MG63 (cell line): Measurements from ENCODE around the gene ITLN1. TPM values are rescaled to one million over a fixed set of nuclear protein-coding genes. Genes with fewer than 3 reads are reported as not detected.

ENCODE experiments used
- total RNA-seq: library from RNA; depleted of rRNA; stranded (reverse); fragments of >200 nt; shearing (Covaris generic); gene quantifications from 2 replicates; pipeline ENCODE4 v1.2.3, GENCODE V29; 2014; ENCODE audit warnings: low replicate concordance; rRNA removed

ITLN1 gene
- total RNA-seq, 1 experiment from 2014 or later = not detected

Other genes with a start within 250 kb of the ITLN1 start
- gene SLAMF1, start 238.1 kb downstream of the ITLN1 start, total RNA-seq = not detected in 2 replicates
- not detected in 2 replicates for gene CD48, start 173.4 kb downstream of the ITLN1 start, total RNA-seq
- gene SLAMF7, start 145.9 kb downstream of the ITLN1 start, total RNA-seq = not detected in 2 replicates
- gene LY9, start 89.0 kb downstream of the ITLN1 start, total RNA-seq = not detected in 2 replicates
- not detected in 2 replicates for gene CD244, start 22.3 kb downstream of the ITLN1 start, total RNA-seq
- gene ITLN2, start 69.6 kb upstream of the ITLN1 start, total RNA-seq = not detected in 2 replicates
- 0.22 and 1.7 TPM in 2 replicates for gene F11R, start 136.0 kb upstream of the ITLN1 start, total RNA-seq
- gene TSTD1, start 153.8 kb upstream of the ITLN1 start, total RNA-seq = not detected in 2 replicates
- gene USF1, start 160.8 kb upstream of the ITLN1 start, total RNA-seq = 102 and 103 TPM in 2 replicates
- gene ARHGAP30, start 184.7 kb upstream of the ITLN1 start, total RNA-seq = not detected in 2 replicates
- gene NECTIN4, start 204.4 kb upstream of the ITLN1 start, total RNA-seq = not detected in 2 replicates
- gene KLHDC9, start 213.2 kb upstream of the ITLN1 start, total RNA-seq = not detected in 2 replicates
- gene PFDN2, start 232.9 kb upstream of the ITLN1 start, total RNA-seq = 32.6 and 36.1 TPM in 2 replicates
- gene NIT1, start 232.9 kb upstream of the ITLN1 start, total RNA-seq = 8.9 and 14.1 TPM in 2 replicates
- 33.2 and 39.8 TPM in 2 replicates for gene DEDD, start 247.5 kb upstream of the ITLN1 start, total RNA-seq